HCT116 (cell line): ENCODE measurements around the gene DPH5. TPM values are rescaled to one million over a fixed set of nuclear protein-coding genes. Genes with fewer than 3 reads are reported as not detected.
"Not testable (repeated sequence)": the region's sequence is repeated elsewhere in the genome, so short reads cannot be mapped to it uniquely, and the experiment has no call there.

Experiments
- ATAC-seq: fragments of 200-7000 bp; cut with Tn5 transposase; 2 replicates; pipeline ENCODE4 v1.9.1; 2020; ENCODE audit warnings: mild to moderate bottlenecking, moderate library complexity
- BruUV-seq: library from RNA; stranded (reverse); fragments of 400-500 nt; replicated peaks from 2 replicates; lab custom pipeline; 2021; lab: Mats Ljungman, UMichigan
- CTCF ChIA-PET: fragments of 300-600 bp; sonication (Branson Sonifier 250); formaldehyde crosslinking; loops from one replicate; lab custom pipeline; 2021; ENCODE audit warnings: antibody characterized with exemption; lab: Charles Lee
- POLR2A ChIA-PET: fragments of 300-600, 350-600 bp; sonication (Branson Sonifier 250); formaldehyde crosslinking; loops from one replicate; lab custom pipeline; 2021; ENCODE audit warnings: antibody characterized with exemption; lab: Charles Lee
- RAD21 ChIA-PET, 2 experiments: fragments of 300-600 bp; sonication (Branson Sonifier 250); formaldehyde crosslinking; loops; one replicate each; lab custom pipeline; 2023; ENCODE audit warnings: low total read pairs in 2 of 2; ENCODE audit not compliant: uncharacterized antibody in 2 of 2, unreplicated experiment in 2 of 2, low non-redundant PET in 1 of 2; lab: Charles Lee
- DNase-seq: peaks from one replicate; pipeline ENCODE4 v3.0.0-alpha.2; 2010; ENCODE audit warnings: low read depth, low spot score
- H2AFZ ChIP-seq: fragments of 200-600 bp; shearing (Covaris generic), sonication (generic); 2 replicates; pipeline ENCODE4 v1.6.1; 2017; ENCODE audit warnings: low read depth, mixed run types, mixed read lengths, antibody characterized with exemption, low read length; ENCODE audit not compliant: poor library complexity, severe bottlenecking
- H3K27ac ChIP-seq: 2 replicates; pipeline ENCODE4 v1.5.1; 2012; ENCODE audit warnings: low read depth, low read length
- H3K27me3 ChIP-seq: fragments of 200-600 bp; sonication (generic); 2 replicates; pipeline ENCODE4 v1.6.1; 2016; ENCODE audit warnings: mixed run types, low read length, mixed read lengths; ENCODE audit not compliant: insufficient read depth
- H3K36me3 ChIP-seq, 2 experiments: fragments of 200-500 bp in 1 of 2; fragments of 200-600 bp in 1 of 2; sonication (Bioruptor generic) in 1 of 2; sonication (generic) in 1 of 2; 2 replicates each; pipeline versions ENCODE4 v1.5.1 to v1.6.1; 2014 to 2016; ENCODE audit warnings: low read length in 2 of 2, inconsistent platforms in 1 of 2, mixed read lengths in 1 of 2, mixed run types in 1 of 2; ENCODE audit not compliant: insufficient read depth in 2 of 2, control insufficient read depth in 1 of 2
- H3K4me1 ChIP-seq, 2 experiments: fragments of 200-600 bp in 1 of 2; sonication (generic) in 1 of 2; 2 replicates each; pipeline versions ENCODE4 v1.5.1 to v1.6.1; 2012 to 2017; ENCODE audit warnings: low read length in 2 of 2, inconsistent platforms in 1 of 2, mild to moderate bottlenecking in 1 of 2, mixed read lengths in 1 of 2, mixed run types in 1 of 2, moderate library complexity in 1 of 2; ENCODE audit not compliant: insufficient read depth in 2 of 2, control insufficient read depth in 1 of 2
- H3K4me2 ChIP-seq: fragments of 200-600 bp; sonication (generic); 2 replicates; pipeline ENCODE4 v1.6.1; 2017; ENCODE audit warnings: mixed run types, low read length, mixed read lengths
- H3K4me3 ChIP-seq, 2 experiments: fragments of 200-600 bp in 1 of 2; sonication (generic) in 1 of 2; replicated peaks in 1 of 2; 2 replicates each; pipeline ENCODE4 v1.5.1; 2011 to 2016; ENCODE audit warnings: low read length in 2 of 2, control low read depth in 1 of 2, low read depth in 1 of 2, mild to moderate bottlenecking in 1 of 2, mixed read lengths in 1 of 2, mixed run types in 1 of 2
- H3K79me2 ChIP-seq: fragments of 200-600 bp; sonication (generic); 2 replicates; pipeline ENCODE4 v1.6.1; 2017; ENCODE audit warnings: mild to moderate bottlenecking, mixed run types, low read length, moderate library complexity, mixed read lengths; ENCODE audit not compliant: insufficient read depth
- H3K9ac ChIP-seq: fragments of 200-600 bp; sonication (generic); 2 replicates; pipeline ENCODE4 v1.6.1; 2016; ENCODE audit warnings: low read length, mixed read lengths
- H3K9me2 ChIP-seq: fragments of 200-600 bp; sonication (generic), shearing (Covaris generic); 2 replicates; pipeline ENCODE4 v1.6.1; 2017; ENCODE audit warnings: mixed run types, mild to moderate bottlenecking, moderate library complexity; ENCODE audit not compliant: insufficient read depth
- H3K9me3 ChIP-seq, 2 experiments: fragments of 200-500 bp in 1 of 2; fragments of 200-600 bp in 1 of 2; sonication (Bioruptor generic) in 1 of 2; sonication (generic) in 1 of 2; 2 replicates each; pipeline ENCODE4 v1.6.1; 2014 to 2017; ENCODE audit warnings: low read length in 2 of 2, mixed read lengths in 2 of 2, inconsistent platforms in 1 of 2, low read depth in 1 of 2, mild to moderate bottlenecking in 1 of 2, mixed run types in 1 of 2, moderate library complexity in 1 of 2; ENCODE audit not compliant: control insufficient read depth in 1 of 2, insufficient read depth in 1 of 2
- H4K20me1 ChIP-seq: fragments of 200-600 bp; sonication (generic), shearing (Covaris generic); 2 replicates; pipeline ENCODE4 v1.6.1; 2017; ENCODE audit warnings: mixed run types, mild to moderate bottlenecking, moderate library complexity; ENCODE audit not compliant: insufficient read depth
- ATF3 ChIP-seq: IDR thresholded peaks from 2 replicates; pipeline ENCODE4 v1.6.1; 2012
- CEBPB ChIP-seq: IDR thresholded peaks from 2 replicates; pipeline ENCODE4 v1.6.1; 2012; ENCODE audit warnings: low read depth
- FOSL1 ChIP-seq: IDR thresholded peaks from 2 replicates; pipeline ENCODE4 v1.6.1; 2012; ENCODE audit warnings: low read depth
- RAD21 ChIP-seq: IDR thresholded peaks from 2 replicates; pipeline ENCODE4 v1.6.1; 2012; ENCODE audit warnings: low read depth, mild to moderate bottlenecking
- SP1 ChIP-seq: IDR thresholded peaks from 2 replicates; pipeline ENCODE4 v1.6.1; 2012; ENCODE audit warnings: low read depth
- TCF7L2 ChIP-seq: IDR thresholded peaks from 2 replicates; pipeline ENCODE4 v1.7.0; 2011; ENCODE audit warnings: borderline replicate concordance, inconsistent platforms; ENCODE audit not compliant: insufficient read depth, insufficient read length; ENCODE audit errors: extremely low read depth
- intact Hi-C: fragments of 100-400 bp; cut with micrococcal nuclease; formaldehyde crosslinking; loops from 2 replicates; pipeline ENCODE4 v1.10.0; 2022
- total RNA-seq: library from RNA; stranded (reverse); gene quantifications from one replicate; pipeline ENCODE4 v1.2.1, GENCODE V29; 2021; ENCODE audit not compliant: unreplicated experiment

The DPH5 gene
- total RNA-seq, 1 experiment from 2014 or later, result 55.8 TPM

DNA sequence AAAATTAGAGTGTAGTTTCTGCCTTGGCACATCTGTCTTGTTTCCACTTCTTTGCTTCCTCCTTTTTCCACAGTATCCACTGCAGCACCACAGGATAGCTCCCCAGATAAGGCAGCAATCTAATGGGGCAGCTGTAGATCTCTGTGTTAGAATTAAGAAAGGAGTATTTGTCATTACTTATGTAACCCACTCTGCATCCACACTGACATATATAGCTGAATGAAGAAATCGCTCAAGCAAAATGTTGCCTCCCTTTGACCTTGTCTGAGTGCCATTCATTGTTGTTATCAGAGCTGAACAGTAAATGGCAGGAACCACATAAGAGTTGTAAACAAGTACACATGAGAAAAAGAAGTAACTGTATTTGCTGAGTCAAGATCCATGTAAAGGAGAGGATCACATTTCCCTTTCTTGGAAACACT lies 45.9 kb upstream of the DPH5 start:
- Histone ChIP-seq H3K4me1 (peaks cover 0 to 7% of the 10 kb centered on the region in 2 experiments; a peak in 1 of 4 replicates), H3K9me2 (no peaks in the 10 kb centered on the region), H3K36me3 (no peaks in the 10 kb centered on the region), H3K4me2 (no peak overlapping the region), H3K79me2 (no peaks in the 10 kb centered on the region), H3K27ac (no peak overlapping the region), H3K4me3 (no peak overlapping the region), H4K20me1 (no peaks in the 10 kb centered on the region), H2AFZ (no peak overlapping the region), H3K27me3 (no peaks in the 10 kb centered on the region), H3K9ac (no peak overlapping the region), H3K9me3 (no peaks in the 10 kb centered on the region)
- no TSS peak for BruUV-seq
- RAD21 ChIA-PET, result no interaction called here
- ATAC-seq (no peak), DNase-seq (no peak)
- CTCF ChIA-PET, result no interaction called here
- POLR2A ChIA-PET, result no interaction called here
- no peak for TF ChIP-seq ATF3
- no peak for TF ChIP-seq FOSL1
- no peak for TF ChIP-seq RAD21
- no peak for TF ChIP-seq SP1
- TF ChIP-seq CEBPB, result no peak
- intact Hi-C loops, result no loop called here

DNA sequence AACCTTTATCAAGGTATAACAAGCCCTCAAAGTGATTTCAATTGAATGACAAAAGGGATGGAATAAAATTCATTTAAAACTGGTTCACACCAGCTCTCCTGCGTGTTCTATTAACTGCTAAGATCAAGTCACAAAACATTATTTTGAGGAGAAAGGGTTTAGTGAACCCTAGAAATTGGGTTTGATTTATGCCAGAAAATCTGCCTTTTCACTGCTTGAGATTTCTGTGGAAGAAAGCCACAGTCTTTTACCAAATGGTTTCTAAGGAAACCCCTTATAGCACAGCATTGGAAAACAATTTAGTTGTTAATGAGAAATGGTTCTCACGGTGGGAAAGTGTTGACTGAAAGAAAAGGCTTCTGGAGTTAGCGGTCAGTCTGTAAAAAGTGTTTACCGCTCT lies 43.6 kb upstream of the DPH5 start:
- H2AFZ ChIP-seq, result no peak overlapping the region
- H3K9me3 ChIP-seq, result no peaks in the 10 kb centered on the region
- DNase-seq, result no peak
- H3K27me3 ChIP-seq, result no peaks in the 10 kb centered on the region
- no TSS peak for BruUV-seq
- ChIA-PET CTCF (no interaction called here), POLR2A (no interaction called here), RAD21 (no interaction called here)
- no peak overlapping the region for H3K9ac ChIP-seq
- no peaks in the 10 kb centered on the region for H3K9me2 ChIP-seq
- no peak for TF ChIP-seq TCF7L2
- H3K36me3 ChIP-seq, result no peaks in the 10 kb centered on the region
- H3K27ac ChIP-seq, result no peak overlapping the region
- no peaks in the 10 kb centered on the region for H3K79me2 ChIP-seq
- no peaks in the 10 kb centered on the region; the same call in 1 of the 2 replicates for H4K20me1 ChIP-seq
- H3K4me1 ChIP-seq, result no peaks in the 10 kb centered on the region
- H3K4me3 ChIP-seq, result no peak overlapping the region
- no peak for ATAC-seq
- H3K4me2 ChIP-seq, result no peak overlapping the region
- intact Hi-C loops, result no loop called here

DNA sequence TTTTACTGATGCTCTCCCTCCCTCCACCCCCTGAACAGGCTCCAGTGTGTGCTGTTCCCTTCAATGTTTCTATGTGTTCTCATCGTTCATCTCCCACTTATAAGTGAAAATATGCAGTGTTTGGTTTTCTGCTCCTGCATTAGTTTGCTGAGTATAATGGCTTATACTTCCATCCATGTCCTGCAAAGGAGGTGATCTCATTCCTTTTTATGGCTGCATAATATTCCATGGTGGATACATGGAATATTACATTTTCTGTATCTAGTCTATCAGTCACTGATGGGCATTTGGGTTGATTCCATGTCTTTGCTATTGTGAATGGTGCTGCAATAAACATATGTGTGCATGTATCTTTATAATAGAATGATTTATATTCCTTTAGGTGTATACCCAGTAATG lies 41.4 kb upstream of the DPH5 start:
- H3K4me3 ChIP-seq, H3K27me3 ChIP-seq, H2AFZ ChIP-seq, H3K9me3 ChIP-seq, intact Hi-C loops, POLR2A ChIA-PET, RAD21 ChIA-PET, H3K4me2 ChIP-seq, H3K27ac ChIP-seq, CTCF ChIA-PET, H3K9me2 ChIP-seq, DNase-seq, H3K4me1 ChIP-seq, BruUV-seq, H3K79me2 ChIP-seq, H4K20me1 ChIP-seq, H3K9ac ChIP-seq, H3K36me3 ChIP-seq, ATAC-seq: not testable (repeated sequence)
